GM12878 (cell line): ENCODE data around the gene PAQR5.

Experiments
- BHLHE40 ChIP-seq, 2 experiments: fragments of 450-650 bp in 1 of 2; IDR thresholded peaks; 2 replicates each; pipeline ENCODE4 v1.6.1; 2011 to 2017; ENCODE audit warnings: low read depth in 2 of 2, borderline replicate concordance in 1 of 2, improper control_type of control experiment in 1 of 2, low read length in 1 of 2, mild to moderate bottlenecking in 1 of 2
- CEBPB ChIP-seq, 2 experiments: fragments of 150-350 bp in 1 of 2; IDR thresholded peaks; 2 replicates each; pipeline ENCODE4 v1.6.1; 2012 to 2014; ENCODE audit warnings: low read depth in 2 of 2, low read length in 2 of 2, borderline replicate concordance in 1 of 2, inconsistent platforms in 1 of 2
- CTCF ChIP-seq, 3 experiments: IDR thresholded peaks in 2 of 3; conservative IDR thresholded peaks in 1 of 3; 2 replicates each; pipeline ENCODE4 v1.5.1; 2011; ENCODE audit warnings: low read depth in 3 of 3, low read length in 3 of 3, mild to moderate bottlenecking in 3 of 3, control low read depth in 2 of 3, moderate library complexity in 2 of 3, inconsistent platforms in 1 of 3, mixed read lengths in 1 of 3; ENCODE audit not compliant: control insufficient read depth in 2 of 3, insufficient read depth in 1 of 3; ENCODE audit errors: extremely low read depth in 1 of 3
- E4F1 ChIP-seq: fragments of 450-650 bp; IDR thresholded peaks from 2 replicates; pipeline ENCODE4 v1.6.1; 2018; ENCODE audit warnings: borderline replicate concordance, mild to moderate bottlenecking; ENCODE audit not compliant: partially characterized antibody
- EZH2 ChIP-seq: IDR thresholded peaks from 2 replicates; pipeline ENCODE4 v1.6.1; 2012; ENCODE audit warnings: low read depth, mild to moderate bottlenecking, control low read depth, inconsistent platforms, low read length, borderline replicate concordance; ENCODE audit not compliant: control insufficient read depth
- HDAC6 ChIP-seq: fragments of 200-600 bp; sonication (generic); IDR thresholded peaks from one replicate; pipeline ENCODE4 v1.8.0; 2017; ENCODE audit warnings: antibody characterized with exemption; ENCODE audit not compliant: unreplicated experiment
- IKZF2 ChIP-seq, 2 experiments: fragments of 450-650 bp; IDR thresholded peaks; 2 replicates each; pipeline ENCODE4 v1.6.1; 2017; ENCODE audit warnings: mild to moderate bottlenecking in 2 of 2, moderate library complexity in 2 of 2
- JUNB ChIP-seq: IDR thresholded peaks from 2 replicates; pipeline ENCODE4 v1.6.1; 2016; ENCODE audit warnings: antibody characterized with exemption, mild to moderate bottlenecking
- MAX ChIP-seq: IDR thresholded peaks from 2 replicates; pipeline ENCODE4 v1.6.1; 2012; ENCODE audit warnings: low read depth, low read length, improper control_type of control experiment
- PAX5 ChIP-seq: IDR thresholded peaks from 2 replicates; pipeline ENCODE4 v1.6.1; 2011; ENCODE audit warnings: low read depth, low read length, borderline replicate concordance
- TF ChIP-seq, protein P1 (sequence below): IDR thresholded peaks from 2 replicates; pipeline ENCODE4 v1.6.1; 2012; ENCODE audit warnings: mild to moderate bottlenecking, low read depth, low read length

- TF ChIP-seq E4F1: no peak
- TF ChIP-seq BHLHE40 (IDR thresholded peaks at IDR 0.05; ENCODE audit: borderline replicate concordance in 1 of 2, low read depth in 2 of 2, low read length in 1 of 2): no peak
- TF ChIP-seq PAX5: no peak
- TF ChIP-seq IKZF2 (IDR thresholded peaks at IDR 0.05): no peak
- no peak for TF ChIP-seq CEBPB (IDR thresholded peaks at IDR 0.05; ENCODE audit: borderline replicate concordance in 1 of 2, low read depth in 2 of 2, low read length in 2 of 2)
- TF ChIP-seq MAX: no peak
- no peak for TF ChIP-seq CTCF (IDR thresholded peaks at IDR 0.05 in 2 of 3, conservative IDR thresholded peaks at IDR 0.05 in 1 of 3; ENCODE audit: control insufficient read depth in 2 of 3, extremely low read depth in 1 of 3, insufficient read depth in 1 of 3, low read depth in 3 of 3, low read length in 3 of 3)
- TF ChIP-seq EZH2: no peak
- TF ChIP-seq JUNB: no peak
- TF ChIP-seq, protein P1, sequence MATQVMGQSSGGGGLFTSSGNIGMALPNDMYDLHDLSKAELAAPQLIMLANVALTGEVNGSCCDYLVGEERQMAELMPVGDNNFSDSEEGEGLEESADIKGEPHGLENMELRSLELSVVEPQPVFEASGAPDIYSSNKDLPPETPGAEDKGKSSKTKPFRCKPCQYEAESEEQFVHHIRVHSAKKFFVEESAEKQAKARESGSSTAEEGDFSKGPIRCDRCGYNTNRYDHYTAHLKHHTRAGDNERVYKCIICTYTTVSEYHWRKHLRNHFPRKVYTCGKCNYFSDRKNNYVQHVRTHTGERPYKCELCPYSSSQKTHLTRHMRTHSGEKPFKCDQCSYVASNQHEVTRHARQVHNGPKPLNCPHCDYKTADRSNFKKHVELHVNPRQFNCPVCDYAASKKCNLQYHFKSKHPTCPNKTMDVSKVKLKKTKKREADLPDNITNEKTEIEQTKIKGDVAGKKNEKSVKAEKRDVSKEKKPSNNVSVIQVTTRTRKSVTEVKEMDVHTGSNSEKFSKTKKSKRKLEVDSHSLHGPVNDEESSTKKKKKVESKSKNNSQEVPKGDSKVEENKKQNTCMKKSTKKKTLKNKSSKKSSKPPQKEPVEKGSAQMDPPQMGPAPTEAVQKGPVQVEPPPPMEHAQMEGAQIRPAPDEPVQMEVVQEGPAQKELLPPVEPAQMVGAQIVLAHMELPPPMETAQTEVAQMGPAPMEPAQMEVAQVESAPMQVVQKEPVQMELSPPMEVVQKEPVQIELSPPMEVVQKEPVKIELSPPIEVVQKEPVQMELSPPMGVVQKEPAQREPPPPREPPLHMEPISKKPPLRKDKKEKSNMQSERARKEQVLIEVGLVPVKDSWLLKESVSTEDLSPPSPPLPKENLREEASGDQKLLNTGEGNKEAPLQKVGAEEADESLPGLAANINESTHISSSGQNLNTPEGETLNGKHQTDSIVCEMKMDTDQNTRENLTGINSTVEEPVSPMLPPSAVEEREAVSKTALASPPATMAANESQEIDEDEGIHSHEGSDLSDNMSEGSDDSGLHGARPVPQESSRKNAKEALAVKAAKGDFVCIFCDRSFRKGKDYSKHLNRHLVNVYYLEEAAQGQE: no peak
- no peak for TF ChIP-seq HDAC6
These were observed 6.7 kb downstream of the PAQR5 start for GRCh38 chr15:69305204-69305931.
